ENCODE results near the gene KRT13.

KRT13 gene

GRCh38 chr17:41537614-41537954, 32.2 kb upstream of the KRT13 start:
- no peak for DNase-seq (ENCODE audit: low read depth, low spot score)

GRCh38 chr17:41536741-41537613, 31.6 kb upstream of the KRT13 start:
- DNase-seq (ENCODE audit: low read depth, low spot score): no peak

GRCh38 chr17:41535764-41536481, 30.5 kb upstream of the KRT13 start:
- DNase-seq (ENCODE audit: low read depth, low spot score): no peak

GRCh38 chr17:41534899-41535546, 29.6 kb upstream of the KRT13 start:
- DNase-seq (ENCODE audit: low read depth, low spot score): no peak

- no peak for DNase-seq (ENCODE audit: low read depth, low spot score)
These were observed 28.2 kb upstream of the KRT13 start for GRCh38 chr17:41533613-41534012.

- DNase-seq (ENCODE audit: low read depth, low spot score): no peak
These were observed 27.6 kb upstream of the KRT13 start for GRCh38 chr17:41532947-41533570.

- DNase-seq (ENCODE audit: low read depth, low spot score): no peak
These were observed 26.6 kb upstream of the KRT13 start for GRCh38 chr17:41531993-41532392.

- no peak for DNase-seq (ENCODE audit: low read depth, low spot score)
These were observed 24.9 kb upstream of the KRT13 start for GRCh38 chr17:41530062-41531048.

- DNase-seq (ENCODE audit: low read depth, low spot score): no peak
These were observed 24.1 kb upstream of the KRT13 start for GRCh38 chr17:41529491-41529915.

GRCh38 chr17:41528959-41529353, 23.5 kb upstream of the KRT13 start:
- no peak for DNase-seq (ENCODE audit: low read depth, low spot score)

- DNase-seq (ENCODE audit: low read depth, low spot score): no peak
These were observed 21.9 kb upstream of the KRT13 start for GRCh38 chr17:41527063-41528023.

GRCh38 chr17:41524261-41524660, 18.8 kb upstream of the KRT13 start:
- DNase-seq (ENCODE audit: low read depth, low spot score): no peak

GRCh38 chr17:41523787-41524186, 18.4 kb upstream of the KRT13 start:
- DNase-seq (ENCODE audit: low read depth, low spot score): no peak

GRCh38 chr17:41523225-41523593, 17.8 kb upstream of the KRT13 start:
- no peak for DNase-seq (ENCODE audit: low read depth, low spot score)

- DNase-seq (ENCODE audit: low read depth, low spot score): no peak
These were observed 17.2 kb upstream of the KRT13 start for GRCh38 chr17:41522301-41523224.

- DNase-seq (ENCODE audit: low read depth, low spot score): no peak
These were observed 16.3 kb upstream of the KRT13 start for GRCh38 chr17:41521574-41522261.

- no peak for DNase-seq (ENCODE audit: low read depth, low spot score)
These were observed 15.6 kb upstream of the KRT13 start for GRCh38 chr17:41520821-41521521.

Data from brain pericyte (primary cell).